Measurements from ENCODE around the gene HPS1.

Gene HPS1

GRCh38 chr10:98396096-98397063, 50.4 kb downstream of the HPS1 start:
- Histone ChIP-seq H3K4me3 (ENCODE audit: low read depth, low read length) (no peak overlapping the region), H3K4me1 (ENCODE audit: control insufficient read depth, insufficient read depth, low read length) (no peaks in the 10 kb centered on the region), H3K27ac (ENCODE audit: extremely low read depth, low read depth, low read length) (no peak overlapping the region), H3K9me3 (ENCODE audit: control insufficient read depth, insufficient read depth, low read depth, low read length) (no peaks in the 10 kb centered on the region), H3K36me3 (ENCODE audit: control insufficient read depth in 2 of 2, insufficient read depth in 1 of 2, low read length in 2 of 2) (no peaks in the 10 kb centered on the region)
- ChIA-PET CTCF (interaction anchor here (0.6 to 1.1 kb wide), 2 partner anchors 29 to 151 kb away, joined by 3 read pairs; no protein-coding TSS in a partner anchor), POLR2A (interaction anchor here (1.2 kb wide), 1 partner anchor 19 kb away, joined by 3 read pairs; the partner anchor contains the start of gene PYROXD2)
- TF ChIP-seq ZBTB17 (tag by site-specific recombination; IDR thresholded peaks at IDR 0.05) (peak; percentile 41), ZNF266 (tag by site-specific recombination; IDR thresholded peaks at IDR 0.05; ENCODE audit: low read depth) (no peak), ZNF548 (tag by site-specific recombination; IDR thresholded peaks at IDR 0.05) (no peak)

- H3K36me3 ChIP-seq (ENCODE audit: control insufficient read depth in 2 of 2, insufficient read depth in 1 of 2, low read length in 2 of 2), result no peaks in the 10 kb centered on the region
- no peaks in the 10 kb centered on the region for H3K9me3 ChIP-seq (ENCODE audit: control insufficient read depth, insufficient read depth, low read depth, low read length)
- TF ChIP-seq, protein P1, sequence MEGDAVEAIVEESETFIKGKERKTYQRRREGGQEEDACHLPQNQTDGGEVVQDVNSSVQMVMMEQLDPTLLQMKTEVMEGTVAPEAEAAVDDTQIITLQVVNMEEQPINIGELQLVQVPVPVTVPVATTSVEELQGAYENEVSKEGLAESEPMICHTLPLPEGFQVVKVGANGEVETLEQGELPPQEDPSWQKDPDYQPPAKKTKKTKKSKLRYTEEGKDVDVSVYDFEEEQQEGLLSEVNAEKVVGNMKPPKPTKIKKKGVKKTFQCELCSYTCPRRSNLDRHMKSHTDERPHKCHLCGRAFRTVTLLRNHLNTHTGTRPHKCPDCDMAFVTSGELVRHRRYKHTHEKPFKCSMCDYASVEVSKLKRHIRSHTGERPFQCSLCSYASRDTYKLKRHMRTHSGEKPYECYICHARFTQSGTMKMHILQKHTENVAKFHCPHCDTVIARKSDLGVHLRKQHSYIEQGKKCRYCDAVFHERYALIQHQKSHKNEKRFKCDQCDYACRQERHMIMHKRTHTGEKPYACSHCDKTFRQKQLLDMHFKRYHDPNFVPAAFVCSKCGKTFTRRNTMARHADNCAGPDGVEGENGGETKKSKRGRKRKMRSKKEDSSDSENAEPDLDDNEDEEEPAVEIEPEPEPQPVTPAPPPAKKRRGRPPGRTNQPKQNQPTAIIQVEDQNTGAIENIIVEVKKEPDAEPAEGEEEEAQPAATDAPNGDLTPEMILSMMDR (tag by site-specific recombination; IDR thresholded peaks at IDR 0.05), result no peak
- TF ChIP-seq HOXA7 (CRISPR knock-in tag; IDR thresholded peaks at IDR 0.05; ENCODE audit: borderline replicate concordance) (no peak), ZNF221 (tag by site-specific recombination; IDR thresholded peaks at IDR 0.05; ENCODE audit: borderline replicate concordance) (no peak), ZNF776 (tag by site-specific recombination; IDR thresholded peaks at IDR 0.05; ENCODE audit: borderline replicate concordance) (no peak), ZNF19 (tag by site-specific recombination; IDR thresholded peaks at IDR 0.05; ENCODE audit: low read depth) (no peak), ZNF280C (tag by site-specific recombination; IDR thresholded peaks at IDR 0.05) (no peak), ZNF558 (tag by site-specific recombination; IDR thresholded peaks at IDR 0.05) (no peak), ZIC2 (tag by site-specific recombination; IDR thresholded peaks at IDR 0.05) (no peak), MZF1 (tag by site-specific recombination; IDR thresholded peaks at IDR 0.05; ENCODE audit: borderline replicate concordance) (no peak), ZNF654 (tag by site-specific recombination; IDR thresholded peaks at IDR 0.05; ENCODE audit: low read depth) (no peak), ZNF707 (tag by site-specific recombination; IDR thresholded peaks at IDR 0.05) (no peak)
- TF ChIP-seq, protein P2, sequence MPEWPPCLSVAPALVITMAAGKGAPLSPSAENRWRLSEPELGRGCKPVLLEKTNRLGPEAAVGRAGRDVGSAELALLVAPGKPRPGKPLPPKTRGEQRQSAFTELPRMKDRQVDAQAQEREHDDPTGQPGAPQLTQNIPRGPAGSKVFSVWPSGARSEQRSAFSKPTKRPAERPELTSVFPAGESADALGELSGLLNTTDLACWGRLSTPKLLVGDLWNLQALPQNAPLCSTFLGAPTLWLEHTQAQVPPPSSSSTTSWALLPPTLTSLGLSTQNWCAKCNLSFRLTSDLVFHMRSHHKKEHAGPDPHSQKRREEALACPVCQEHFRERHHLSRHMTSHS (tag by site-specific recombination; IDR thresholded peaks at IDR 0.05), result no peak
- no peak overlapping the region for H3K4me3 ChIP-seq (ENCODE audit: low read depth, low read length)
- ChIA-PET CTCF (interaction anchor here (0.6 to 0.7 kb wide), 5 partner anchors 40 to 546 kb away, joined by 3 to 4 read pairs (median 3); partner anchors contain the start of gene GOLGA7B), POLR2A (interaction anchor here (1.2 kb wide), 1 partner anchor 21 kb away, joined by 3 read pairs; the partner anchor contains the start of gene PYROXD2)
- no peaks in the 10 kb centered on the region for H3K4me1 ChIP-seq (ENCODE audit: control insufficient read depth, insufficient read depth, low read length)
- no peak overlapping the region for H3K27ac ChIP-seq (ENCODE audit: extremely low read depth, low read depth, low read length)
Measured at GRCh38 chr10:98394851-98395440, 51.8 kb downstream of the HPS1 start.

Data from HEK293 (cell line).